Measurements from ENCODE around the gene DSC3.

Gene DSC3

DNA sequence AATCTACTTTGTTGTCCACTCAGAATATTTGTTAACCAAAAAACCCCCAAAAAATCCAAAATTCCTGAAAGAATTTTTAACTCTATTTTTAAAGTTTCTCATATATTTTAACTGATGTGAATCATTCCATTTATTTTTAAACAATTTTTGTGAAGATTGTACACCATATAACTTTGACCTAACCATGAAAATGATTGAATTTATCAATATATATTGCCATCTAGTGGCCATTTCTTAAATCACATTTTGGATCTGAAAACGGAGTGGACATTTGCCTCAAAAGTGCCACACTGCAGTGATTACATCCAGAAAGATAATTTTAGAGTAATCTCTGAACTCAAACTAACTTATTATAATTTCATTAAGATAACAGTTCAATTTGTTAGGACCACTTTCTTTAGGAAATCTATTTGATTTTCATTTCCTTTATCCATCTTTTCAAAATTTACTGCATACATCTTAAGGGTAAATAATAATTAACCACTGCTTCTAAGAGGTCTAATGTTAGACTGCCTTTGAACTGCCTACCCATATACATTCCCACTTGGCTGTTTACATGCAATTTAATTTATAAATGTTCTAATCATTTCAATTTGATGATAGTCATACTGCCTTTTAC, 71.1 kb downstream of the DSC3 start:
- no peak for DNase-seq (ENCODE audit: low read depth)

DNA sequence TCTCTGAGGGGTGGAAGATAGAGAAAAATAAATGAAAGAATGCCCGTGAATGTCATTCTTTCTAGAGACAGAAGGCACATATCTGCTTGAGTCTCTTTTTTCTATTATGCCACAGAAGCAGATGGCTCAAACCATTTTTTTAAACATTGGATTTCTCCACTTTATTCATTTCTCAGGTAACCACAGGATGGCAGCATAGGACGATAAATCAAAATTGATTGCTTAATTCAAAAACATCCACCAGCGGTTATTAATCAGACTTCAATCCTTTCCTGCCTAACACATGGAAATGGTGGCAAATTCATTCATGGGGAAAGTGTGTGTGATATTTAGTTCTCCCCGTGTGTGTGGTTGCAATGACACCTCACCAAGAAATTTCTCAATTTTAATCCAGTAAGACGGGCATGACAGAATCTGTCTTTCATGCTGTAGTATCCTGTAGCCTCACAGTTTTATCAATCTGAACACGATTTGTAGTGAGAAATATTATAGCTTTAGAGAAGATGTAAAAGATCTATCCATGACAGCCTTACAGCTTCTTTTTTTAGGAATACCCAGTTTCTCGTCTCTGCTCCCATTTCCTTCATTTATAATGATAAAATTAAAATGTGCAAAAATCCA, 72.2 kb downstream of the DSC3 start:
- DNase-seq (ENCODE audit: low read depth) = no peak

DNA sequence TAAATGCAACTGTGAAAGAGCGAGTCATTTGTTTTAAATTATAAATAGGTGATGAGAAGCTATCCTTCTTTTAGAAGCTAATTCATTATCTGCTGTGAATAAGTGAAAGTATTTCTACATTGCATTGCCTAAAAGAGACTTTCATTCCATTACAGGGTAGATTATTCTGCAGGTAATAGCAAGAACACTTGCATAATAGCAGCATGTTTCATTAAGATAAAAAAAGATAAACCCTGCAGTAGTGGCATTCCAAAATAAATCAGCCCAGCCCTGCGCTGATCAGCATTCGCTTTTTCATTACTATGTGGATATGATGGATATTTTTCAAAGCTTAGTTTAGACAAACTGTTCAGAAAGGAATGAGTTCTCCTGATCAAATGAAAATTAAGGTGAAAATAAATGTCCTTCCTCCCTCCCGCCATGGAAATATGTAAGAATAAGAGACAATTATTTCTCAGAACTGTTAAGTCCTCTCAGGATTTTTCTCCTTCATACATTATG, 72.8 kb downstream of the DSC3 start:
- no peak for DNase-seq (ENCODE audit: low read depth)

DNA sequence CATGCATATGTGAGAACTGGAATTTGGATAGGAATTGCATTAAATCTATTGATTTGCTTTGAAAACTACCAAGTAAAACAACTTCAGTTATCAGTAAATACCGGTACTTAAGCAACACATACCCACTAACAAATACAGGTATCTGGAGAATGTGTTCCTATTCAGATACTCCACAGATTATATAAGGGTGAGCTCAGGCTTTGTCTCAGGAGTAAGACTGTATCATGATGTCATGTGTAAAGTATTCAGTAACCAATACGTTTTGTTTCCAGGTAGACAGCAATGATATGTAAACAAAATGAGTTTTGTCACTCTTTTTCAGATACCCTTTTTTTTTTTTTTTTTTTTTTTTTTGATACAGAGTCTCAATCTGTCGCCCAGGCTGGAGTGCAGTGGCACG, 74.8 kb downstream of the DSC3 start:
- no peak for DNase-seq (ENCODE audit: low read depth)

DNA sequence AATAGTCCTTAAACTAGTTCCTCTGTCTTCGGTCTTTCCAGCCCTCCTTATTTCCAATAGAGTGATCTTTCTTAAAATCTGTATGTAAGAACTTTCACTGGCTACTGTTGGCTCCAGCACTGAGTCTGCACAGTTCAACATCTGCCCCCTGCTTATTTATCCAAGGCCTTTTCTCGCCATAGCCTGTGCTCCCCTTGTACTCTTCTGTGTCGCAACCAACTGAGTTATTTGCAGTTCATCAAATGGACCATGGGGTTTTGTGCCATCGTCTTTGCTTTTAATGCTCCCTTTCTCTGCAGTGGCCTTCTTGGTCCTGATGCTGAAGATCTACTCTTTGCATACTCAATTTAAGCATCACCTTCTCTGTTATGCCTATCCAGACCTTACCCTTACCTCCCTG, 77.3 kb downstream of the DSC3 start:
- DNase-seq (ENCODE audit: low read depth) = no peak

DNA sequence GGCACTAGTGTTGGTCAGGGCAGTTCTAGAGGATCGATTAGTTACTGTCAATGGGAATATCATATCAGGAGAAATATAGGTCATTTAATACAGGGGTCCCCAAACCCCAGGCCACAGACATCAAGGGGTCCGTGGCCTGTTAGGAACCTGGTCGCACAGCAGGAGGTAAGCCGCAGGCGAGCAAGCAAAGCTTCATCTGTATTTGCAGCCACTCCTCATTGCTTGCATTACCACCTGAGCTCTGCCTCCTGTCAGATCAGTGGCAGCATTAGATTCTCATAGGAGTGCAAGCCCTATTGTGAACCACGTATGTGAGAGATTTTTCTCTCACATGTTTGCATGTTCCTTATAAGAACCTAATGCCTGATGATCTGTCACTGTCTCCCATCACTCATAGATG, 81.9 kb downstream of the DSC3 start:
- DNase-seq (ENCODE audit: low read depth) = no peak

DNA sequence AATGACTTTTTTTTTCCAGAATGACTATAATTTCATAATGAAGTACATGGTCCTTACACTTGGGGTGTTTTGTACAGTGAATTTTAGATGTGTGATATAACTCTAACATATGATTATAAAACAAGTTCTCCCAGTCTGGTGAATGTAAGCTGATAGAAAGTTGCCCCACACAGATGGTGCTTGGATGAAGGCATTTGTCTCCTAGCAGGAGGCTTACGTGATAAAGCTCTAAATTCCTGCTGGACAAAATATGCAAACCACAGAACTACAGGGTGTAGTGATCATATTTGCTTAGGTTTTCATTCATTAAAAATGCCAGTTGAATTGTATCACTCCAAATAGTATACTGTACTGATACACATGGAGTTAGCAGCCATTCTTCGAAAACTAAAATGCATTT, 85.5 kb downstream of the DSC3 start:
- no peak for DNase-seq (ENCODE audit: low read depth)

DNA sequence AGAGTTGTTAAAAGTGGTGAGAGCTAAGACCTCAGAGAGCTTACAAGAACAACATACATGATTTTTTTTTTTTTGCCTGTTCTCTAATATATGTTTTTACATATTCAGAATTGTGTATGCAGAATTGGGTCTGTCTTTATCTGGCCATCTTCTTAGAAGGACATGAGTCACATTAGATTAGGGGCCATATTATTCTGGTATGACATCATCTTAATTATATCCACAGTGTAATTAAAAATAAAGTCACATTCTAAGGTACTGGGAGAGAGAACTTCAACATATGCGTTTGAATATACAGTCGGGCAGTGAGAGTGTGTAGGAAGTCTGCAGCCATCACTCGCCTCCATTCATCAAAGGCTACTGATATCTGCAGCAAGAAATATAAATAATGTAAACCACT, 88.3 kb downstream of the DSC3 start:
- DNase-seq (ENCODE audit: low read depth) = no peak

DNA sequence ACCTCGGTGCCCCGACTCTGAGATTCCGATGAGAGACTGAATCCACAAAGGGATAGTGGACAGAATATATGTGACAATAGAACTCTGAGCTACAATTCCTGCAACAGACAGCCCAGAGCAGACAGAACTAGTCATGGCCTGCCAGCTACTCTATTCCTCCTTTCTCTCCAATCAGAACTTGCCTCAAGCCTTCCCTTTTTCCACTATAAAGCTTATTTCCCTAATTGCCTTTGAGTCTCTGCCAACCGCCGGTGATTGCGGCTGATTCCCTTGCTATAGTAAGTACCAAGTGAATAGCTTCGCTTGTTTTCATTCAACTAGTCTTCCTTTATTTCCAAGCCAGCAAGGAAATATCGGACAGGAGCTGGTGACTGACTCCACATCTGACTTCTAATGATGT, 96.8 kb downstream of the DSC3 start:
- no peak for DNase-seq (ENCODE audit: low read depth)

DNA sequence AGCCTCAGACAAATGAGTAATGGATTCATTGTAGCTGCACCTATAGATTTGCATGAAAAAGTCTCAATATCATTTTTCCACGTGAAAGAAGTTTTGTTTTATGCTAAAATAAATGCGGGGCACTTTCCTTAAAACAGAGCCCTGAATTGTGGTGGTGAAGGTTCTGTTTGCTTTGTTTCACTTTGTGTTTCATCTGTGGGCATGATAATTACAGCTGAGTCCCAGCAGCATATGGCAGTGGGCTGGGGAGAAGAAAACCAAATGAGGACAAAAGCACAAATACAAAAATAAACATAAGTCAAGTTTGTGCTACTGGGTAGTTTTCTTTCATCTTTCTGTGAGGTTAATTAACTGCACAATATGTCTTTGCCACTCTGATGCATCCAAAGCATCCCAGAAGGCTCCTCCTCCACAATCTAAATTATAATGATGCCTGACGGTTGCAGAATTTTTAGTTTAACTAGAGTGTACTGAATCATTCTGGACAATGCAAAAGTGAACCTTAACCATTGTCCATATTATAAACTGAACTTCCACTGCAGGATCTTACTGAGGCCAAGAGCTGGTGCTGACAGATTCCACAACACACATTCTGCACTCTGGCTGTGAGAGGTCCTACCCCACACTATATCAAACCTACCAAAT, 97.6 kb downstream of the DSC3 start:
- no peak for DNase-seq (ENCODE audit: low read depth)

DNA sequence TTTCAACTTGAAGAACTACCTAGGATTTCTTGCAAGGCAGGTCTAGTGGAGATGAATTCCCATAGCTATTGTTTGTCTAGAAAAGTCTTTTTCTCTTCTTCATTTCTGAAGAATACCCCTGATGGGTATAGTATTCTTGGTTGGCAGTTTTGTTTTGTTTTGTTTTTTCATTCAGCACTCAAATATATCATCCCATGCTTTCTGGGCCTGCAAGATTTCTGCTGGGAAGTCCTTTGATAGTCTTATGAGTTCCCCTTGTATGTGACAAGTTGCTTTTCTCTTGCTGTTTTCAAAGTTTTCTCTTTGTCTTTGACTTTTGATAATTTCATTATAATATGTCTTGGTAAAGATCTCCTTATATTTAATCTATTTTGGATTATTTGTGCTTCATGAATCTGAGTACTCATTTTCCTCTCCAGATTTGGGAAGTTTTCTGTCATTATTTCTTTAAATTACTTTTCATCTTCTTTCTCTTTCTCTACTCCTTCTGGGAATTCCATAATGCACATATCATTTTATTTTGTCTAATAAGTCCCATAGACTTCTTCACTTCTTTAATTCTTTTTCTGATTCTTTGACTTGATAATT, 101.5 kb downstream of the DSC3 start:
- DNase-seq (ENCODE audit: low read depth) = no peak

Data from activated T-cell treated with anti-CD3 and anti-CD28 coated beads for 24 hours (primary cell).